HG02798 (cell line): ENCODE results near the gene SMC1B.

Experiments
- ATAC-seq: cut with Tn5 transposase; IDR thresholded peaks from one replicate; pipeline ENCODE4 v1.9.1; 2021; ENCODE audit warnings: mild to moderate bottlenecking; ENCODE audit not compliant: unreplicated experiment, poor library complexity

SMC1B gene

DNA sequence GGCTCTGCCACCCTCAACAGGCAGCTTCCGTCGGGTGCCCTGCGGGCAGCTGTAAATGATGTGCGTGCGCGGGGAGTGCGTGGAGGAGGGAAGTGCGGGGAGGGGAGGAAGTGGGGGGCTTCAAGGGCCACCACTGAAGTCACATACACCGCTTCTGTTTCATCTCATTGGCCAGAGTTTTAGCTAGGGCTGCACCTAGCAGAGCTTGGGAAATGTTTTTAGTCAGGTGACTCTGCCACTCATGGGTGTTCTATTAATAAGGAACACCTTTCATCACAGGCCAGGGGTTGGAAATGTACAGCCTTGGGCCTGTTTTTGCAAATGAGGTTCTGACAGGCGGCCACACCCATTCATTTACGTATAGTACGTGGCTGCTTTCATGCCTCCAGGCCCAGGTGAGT lies 89.1 kb downstream of the SMC1B start:
- no peak for ATAC-seq

DNA sequence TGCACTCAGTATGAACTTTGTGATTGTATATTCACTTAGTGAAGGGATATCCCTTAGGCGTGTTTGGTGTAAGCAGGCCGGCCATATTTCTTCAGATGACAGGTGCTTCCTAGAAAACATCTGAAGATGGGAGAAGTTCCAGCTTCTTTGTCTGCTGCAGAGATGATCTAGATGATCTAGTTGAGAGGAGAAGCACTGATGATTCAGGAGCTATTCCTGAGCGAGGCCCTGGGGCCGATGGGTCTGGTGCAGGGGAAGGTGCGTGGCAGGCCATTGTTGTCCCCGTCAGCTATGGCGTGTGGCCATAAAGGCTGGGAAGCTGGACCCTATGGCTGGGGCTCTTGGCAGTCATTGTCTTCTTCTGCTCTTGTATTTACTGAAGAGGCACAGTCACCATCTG lies 89.7 kb downstream of the SMC1B start:
- no peak for ATAC-seq

DNA sequence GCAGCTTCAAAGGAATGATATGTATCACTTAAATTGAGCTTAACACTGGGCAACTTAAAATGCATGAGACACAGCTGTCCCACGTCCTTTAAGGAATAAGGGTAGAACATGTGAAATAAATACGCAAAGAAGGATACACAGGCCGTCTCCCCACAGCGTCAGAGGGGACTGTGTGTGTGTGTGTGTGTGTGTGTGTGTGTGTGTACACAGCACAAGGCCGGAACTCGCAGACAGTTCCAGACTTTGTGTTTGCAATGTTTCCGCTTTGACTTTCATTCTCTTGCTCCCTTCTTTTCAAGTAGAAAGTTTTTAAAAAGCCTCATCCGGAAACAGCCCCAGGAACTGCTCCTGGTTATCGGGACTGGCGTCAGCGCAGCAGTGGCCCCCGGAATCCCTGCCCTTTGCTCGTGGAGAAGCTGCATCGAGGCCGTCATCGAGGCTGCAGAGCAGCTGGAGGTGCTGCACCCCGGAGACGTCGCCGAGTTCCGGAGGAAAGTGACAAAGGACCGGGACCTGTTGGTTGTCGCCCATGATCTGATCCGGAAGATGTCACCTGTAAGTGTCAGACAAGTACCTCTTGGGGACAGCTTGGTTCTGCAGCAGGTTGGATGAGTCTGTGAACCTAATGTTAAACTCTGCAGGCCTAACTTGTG lies 90.4 kb downstream of the SMC1B start:
- ATAC-seq, result no peak

DNA sequence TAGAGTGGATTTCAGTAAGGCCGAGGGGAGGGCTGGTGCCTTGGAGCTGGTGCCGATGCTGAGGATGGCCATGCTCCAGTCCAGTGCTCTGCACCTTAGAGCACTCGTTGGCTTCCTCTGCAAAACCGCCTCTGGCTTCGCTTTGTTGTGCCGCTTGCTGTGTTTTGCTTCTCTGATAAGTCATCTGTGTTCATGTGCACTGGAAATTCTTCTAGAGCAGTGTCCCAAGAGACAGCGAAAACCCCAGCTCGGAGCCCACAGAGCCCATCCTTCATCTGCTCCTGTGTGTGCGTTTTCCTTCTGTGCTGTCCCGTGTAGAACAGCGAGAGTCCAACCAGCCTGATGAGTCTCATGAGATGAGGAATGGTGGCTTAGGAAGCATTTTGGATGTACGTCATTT lies 91.6 kb downstream of the SMC1B start:
- ATAC-seq, result no peak

DNA sequence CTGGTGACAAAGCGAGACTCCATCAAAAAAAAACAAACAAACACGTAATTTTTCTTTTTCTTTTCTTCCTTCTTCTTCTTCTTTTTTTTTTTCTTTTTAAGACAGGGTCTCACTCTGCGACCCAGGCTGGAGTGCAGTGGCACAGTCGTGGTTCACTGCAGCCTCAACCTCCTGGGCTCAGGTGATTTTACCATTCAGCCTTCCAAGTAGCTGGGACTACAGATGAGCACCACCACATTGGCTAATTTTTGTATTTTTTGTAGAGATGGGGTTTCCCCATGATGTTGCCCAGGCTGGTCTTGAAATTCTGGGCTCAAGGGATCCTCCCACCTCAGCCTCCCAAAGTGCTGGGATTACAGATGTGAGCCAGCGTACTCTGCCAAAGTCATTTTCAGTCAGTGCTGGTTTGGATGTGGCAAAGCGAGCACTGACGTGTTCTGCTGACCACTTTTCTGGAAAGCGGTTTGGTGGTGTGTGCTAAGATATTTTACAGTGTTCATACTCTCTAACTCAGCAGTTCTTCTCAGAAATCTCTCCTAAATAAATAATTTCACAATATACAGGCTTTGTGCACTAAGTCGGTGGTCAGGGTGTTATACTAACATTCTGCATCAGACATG lies 92.9 kb downstream of the SMC1B start:
- no peak for ATAC-seq

DNA sequence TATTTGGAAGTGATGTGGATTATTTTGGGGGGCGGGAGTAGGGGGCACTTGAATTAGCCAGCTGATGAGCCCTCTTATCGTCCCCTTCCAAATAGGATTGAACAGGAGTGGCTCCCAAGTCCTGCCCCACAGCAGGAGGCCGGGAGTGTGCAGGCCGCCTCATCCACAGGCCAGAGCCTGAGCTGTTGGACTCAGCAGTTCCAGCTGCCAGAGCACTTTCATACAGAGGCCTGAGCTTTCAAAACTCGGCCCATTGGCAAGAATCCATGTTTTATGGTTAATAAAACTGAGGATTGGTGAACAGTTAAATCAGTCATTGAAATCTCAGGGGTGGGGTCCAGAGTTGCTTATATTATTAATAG lies 94.1 kb downstream of the SMC1B start:
- ATAC-seq, result no peak

DNA sequence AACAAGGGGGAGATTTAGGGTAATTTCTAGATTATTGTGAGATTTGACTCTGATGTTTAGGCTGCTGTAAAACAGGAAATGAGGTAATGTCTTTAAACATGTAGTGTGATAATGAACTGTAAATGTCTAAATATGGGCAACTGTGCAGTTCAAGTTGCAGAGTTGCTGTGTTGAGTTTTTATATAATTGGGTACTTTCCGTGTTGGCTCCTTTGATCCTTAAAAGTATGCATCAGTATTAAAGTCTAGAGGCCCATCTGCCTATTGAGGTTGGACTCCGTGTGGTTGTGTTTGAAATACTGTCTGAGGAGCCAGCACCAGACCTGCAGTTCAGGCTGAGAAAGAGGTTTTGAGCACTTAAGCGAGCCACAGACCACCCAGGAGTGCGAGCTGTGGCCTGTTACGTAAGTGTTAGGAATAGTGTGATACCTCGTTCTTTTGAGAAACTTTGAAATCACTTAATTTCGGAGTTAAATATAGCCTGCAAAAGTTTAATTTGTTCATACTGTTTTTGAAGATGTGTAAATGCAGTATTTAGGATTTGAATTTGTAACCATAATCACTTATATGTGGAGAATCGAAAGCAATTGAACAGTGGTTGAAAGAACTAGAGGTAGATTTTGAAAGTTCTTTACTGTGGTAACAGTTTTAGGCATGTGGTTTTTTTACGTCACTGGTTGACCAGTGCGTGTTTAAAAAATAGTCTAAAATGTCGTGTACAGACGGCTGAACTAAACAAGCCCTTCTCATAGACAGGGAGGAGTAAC lies 94.7 kb downstream of the SMC1B start:
- ATAC-seq, result peak; percentile 49

DNA sequence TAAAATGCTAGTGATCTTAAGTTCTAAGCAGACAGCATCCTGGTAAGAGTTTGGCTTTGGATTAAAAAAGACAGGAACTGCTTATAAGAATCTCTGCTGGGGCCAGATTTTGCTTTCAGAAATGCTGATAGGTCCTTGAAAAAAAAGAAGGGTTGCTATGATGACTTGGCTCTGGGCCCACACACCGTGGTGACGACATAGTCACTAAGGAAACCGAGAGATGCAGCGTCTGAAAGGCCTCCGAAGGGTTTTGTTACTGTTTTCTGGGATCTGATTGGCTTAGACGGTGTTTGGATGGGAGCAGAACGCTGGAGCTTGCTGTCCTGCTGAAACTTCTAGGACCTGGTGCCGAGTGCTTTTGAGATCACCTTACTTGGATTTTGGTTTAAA lies 95.2 kb downstream of the SMC1B start:
- peak; percentile 72 for ATAC-seq

DNA sequence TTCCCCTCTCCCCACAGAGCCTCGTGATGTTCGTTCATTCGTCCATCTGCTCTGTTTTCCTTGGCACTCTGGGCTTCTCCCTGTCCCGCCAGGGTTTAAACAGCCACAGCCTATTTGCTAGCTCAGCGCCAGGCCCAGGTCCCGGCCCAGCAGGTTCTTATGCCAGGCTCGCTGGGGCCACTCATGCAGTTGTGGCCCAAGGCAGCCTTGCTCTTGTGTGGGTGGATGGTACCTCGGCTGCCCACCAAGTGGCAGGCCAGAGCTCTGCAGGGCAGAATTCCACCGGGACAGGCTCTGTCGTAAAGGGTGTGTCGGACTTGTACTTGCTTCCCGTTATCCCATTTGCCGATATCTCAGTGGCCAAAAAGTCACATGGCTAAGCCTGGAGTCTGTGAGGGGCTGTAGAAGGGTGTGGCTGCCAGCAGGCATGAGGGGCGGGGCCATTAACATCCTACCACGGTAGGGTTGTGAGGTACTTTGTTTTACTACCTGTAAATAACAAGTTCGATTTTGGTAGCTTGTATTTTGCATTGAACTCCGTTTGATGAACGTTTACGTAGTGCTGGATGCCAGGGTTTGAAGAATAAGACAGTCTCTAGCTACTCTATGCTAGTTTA lies 95.7 kb downstream of the SMC1B start:
- no peak for ATAC-seq

DNA sequence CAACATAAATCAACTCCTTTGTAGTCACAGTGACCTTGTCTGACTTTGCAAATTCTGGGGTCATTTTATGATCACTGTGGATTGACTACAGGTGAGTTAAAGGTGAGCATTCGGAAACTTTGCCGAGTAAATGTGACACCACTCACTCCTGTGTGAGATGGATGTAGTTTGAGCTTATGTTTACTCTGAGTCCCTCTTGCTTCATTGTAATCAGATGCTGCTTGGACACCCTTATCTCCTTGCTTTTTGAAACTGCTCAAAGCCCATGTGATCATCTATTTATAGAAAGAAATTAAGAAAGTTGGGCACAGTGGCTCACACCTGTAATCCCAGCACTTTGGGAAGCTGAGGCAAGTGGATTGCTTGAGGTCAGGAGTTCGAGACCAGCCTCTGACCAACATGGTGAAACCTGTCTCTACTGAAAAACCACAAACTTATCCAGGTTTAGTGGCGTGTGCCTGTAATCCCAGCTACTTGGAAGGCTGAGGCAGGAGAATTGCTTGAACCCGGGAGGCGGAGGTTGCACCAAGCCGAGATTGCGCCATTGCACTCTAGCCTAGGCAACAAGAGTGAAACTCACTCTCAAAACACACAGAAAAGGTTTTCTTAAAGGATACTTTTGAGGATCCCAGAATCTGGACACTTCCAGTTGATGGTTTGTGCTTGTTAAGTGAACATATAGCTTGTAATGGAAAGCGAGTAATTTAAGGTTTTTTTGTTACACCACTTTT lies 96.4 kb downstream of the SMC1B start:
- ATAC-seq, result no peak

DNA sequence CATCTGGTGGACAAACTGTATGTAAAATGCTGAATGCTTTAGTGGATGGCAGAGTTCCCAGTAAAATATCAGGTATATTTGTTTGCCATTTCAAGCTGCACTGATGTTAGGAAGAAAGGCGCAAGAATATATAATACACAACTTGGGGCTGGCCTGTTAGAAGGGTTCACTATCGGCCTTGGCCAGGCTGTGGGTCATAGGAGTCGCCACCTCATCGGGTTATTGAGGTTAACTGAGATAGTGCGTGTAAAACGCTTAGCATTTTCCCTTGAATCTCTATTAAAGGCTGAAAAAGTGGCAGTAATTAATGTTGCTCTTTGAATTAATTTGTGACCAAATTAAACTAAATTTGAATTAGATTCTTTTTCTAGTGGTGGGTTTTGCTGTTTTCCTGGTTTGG lies 98.6 kb downstream of the SMC1B start:
- ATAC-seq, result no peak

DNA sequence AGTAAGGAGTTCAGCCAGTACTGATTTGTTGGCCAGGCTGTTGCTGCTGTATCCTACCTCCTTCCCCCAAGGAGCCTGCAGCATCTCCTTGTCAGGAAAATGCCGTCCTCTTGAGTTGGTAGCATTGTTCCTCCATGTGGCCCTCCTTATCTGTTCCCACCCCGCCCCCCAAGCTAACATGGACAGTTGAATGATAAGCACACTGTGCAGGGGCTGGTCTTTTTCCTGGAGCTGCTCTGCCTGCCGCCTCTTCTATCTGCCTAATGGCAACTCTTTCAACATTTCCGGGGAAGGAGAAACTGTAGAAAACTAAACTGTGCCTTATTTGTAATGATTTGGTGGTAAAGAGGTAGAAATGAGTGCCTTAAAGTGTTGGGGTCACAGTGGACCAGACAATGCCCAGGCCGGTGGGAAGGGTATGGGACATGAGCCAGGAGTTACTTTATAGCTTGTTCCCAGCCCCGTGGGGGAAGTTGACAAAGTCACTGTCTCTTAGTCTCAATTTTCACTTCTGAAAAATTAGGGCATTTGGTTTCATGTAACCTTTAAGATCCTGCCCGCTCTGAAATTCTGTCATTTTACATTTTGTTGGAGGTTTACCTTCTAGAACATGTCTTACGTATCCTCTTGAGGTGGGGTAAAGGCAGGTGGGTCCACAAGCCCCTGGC lies 99.2 kb downstream of the SMC1B start:
- no peak for ATAC-seq

DNA sequence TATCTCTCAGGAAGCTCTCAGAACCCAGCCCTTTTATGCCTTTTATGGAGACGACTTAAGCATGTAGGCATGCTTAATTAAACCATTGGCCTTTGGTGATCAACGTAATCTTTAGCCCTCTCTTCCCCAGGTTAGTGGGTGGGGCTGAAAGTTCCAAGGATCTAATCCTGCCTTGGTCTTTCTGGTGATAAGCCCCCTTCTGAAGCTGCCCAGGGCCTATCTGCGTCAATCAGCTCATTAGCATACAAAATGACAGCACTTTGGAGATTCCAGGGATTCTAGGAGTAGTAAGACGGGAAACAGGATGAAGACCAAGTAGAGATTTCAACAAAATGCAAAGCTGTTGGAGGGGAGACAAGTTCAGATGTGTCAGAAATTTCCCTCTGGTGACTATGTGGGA lies 100.5 kb downstream of the SMC1B start:
- ATAC-seq, result no peak

DNA sequence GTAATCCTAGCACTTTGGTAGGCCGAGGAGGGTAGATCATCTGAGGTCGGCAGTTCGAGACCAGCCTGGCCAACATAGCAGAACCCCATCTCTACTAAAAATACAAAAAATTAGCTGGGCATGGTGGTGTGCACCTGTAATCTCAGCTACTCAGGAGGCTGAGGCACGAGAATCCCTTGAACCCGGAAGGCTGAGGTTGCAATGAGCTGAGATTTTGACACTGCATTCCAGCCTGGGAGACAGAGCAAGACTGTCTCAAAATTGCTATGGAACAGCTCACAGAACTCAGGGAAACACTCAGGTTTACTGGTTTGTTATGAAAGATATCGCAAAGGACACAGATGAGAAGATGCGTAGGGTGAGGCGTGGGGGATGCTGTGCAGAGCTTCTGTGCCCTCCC lies 101.0 kb downstream of the SMC1B start:
- no peak for ATAC-seq

DNA sequence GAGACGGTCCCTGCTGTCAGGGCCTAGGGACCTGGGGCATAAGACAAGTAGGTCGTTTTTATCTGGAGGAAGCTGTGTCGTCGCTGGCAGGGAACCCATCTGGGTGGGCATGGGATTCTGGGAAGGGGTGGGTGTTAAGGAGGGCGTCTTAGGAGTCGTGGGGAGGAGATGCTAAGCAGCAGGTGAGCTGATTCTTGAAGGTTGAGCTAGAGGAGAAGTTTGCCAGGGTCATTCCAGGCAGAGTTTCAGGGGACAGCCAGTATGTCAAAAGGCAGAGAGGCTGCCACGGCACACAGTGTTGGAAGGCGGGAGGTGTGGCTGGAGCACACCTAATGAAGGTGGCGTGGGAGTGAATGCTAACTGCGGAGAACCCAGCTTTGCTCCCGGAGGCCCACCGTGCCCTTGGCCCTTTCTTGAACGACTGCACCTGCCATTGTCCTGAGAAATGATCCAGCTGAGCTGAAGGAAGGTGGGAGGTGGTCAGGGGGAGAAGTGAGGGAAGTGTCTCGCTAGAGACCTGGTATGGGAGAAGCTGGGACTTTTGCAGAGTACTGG lies 102.3 kb downstream of the SMC1B start:
- ATAC-seq, result no peak

DNA sequence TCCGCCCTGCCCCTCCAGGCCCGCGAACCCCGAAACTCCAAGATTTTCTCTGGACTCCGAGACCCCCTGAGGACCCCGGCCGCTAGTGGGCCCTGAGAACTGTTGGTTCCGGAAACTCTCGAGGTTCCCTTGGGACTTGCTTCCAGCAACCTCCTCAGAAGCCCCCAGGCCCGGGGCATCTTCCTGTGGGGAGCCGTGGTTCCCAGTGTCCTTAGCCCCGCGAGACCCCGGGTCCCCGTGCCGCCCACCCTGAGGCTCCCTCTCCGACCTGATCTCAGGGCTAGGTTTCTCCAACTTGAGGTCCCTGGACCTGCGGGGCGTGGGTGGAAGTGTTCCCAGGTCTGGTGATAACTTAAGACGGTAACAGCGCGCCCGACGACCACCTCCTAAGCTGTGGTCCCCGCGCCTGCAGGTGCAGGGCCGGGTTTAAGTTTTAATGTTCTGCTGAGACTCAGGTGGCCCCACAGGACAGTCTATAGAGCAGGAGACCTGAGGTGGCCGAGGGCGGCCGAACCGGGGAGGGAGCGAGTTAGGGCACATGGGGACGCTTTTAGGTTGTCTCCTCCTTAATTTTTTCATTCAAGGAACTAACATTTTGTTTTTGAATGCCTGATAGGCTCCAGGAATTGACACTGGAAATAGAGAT lies 102.9 kb downstream of the SMC1B start:
- ATAC-seq, result no peak

DNA sequence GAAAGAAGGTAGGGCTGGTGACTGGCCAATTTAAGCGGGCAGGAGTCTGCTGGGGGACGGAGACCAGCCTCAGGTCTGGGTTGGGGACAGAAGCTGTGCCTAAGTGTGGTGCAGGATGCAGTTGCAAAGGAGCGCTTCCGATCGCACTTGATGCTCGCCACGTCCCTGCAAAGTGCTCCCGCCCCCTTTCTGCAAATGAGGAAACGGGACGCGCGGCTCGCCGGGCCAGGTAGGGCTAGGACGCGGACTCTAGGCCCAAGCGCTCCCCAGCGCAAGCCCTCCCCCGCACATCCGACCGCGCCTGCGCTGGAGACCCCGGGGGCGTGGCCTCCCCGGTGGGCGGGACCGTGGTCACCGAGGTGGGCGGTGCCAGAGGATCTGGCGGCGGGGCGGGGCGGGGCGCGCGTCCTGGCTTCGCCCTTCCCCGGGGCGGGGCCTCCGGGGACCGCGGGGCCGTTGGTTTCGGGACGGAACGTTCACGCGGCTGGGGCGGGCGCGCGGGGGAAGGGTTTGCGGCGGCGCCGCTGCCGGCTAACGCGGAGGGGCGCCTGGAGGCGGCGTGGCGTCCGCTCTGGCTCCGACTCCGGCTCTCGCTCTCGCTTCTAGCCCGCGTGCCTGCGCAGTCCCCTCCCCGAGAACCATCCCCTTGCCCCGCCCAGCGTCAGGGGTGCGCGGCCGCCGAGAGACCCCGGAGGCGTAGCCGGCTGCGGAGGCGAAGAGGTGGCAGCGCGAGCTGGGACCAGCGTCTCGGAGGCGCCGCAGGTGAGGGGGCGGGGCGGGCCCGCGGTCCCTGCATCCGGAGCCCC lies 103.8 kb downstream of the SMC1B start, which contains the start of gene FAM118A:
FAM118A (plus strand) TSS at position 513 of the 806 bp plus-strand sequence. CDS start 12,446 bp downstream, outside the sequence.
- ATAC-seq, result peak; percentile 91

DNA sequence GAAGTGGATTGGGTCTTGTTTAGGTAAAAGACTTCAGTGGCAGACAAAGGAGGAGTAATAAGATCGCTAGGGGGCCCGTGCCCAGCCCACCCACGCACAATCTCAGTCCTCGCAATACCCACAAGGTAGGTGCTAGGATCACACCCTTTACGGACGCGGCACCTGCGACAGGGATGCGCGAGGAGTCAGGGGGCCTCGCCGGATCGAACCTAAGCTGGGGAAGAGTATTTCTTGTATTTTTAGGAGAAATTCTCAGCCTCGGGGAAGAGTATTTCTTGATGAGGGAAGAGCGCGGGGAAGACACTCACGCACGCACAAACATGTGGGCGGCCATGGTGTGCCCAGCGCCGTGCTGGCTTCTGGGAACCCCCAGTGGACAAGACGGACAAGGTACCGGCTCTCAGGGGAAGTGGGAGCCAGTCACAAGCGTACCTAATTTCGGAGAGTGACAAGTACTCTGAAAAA lies 104.4 kb downstream of the SMC1B start:
- no peak for ATAC-seq
